MCF 10A (cell line): Measurements from ENCODE around the gene PKNOX2. TPM values are rescaled to one million over a fixed set of nuclear protein-coding genes. Genes with fewer than 3 reads are reported as not detected.

Experiments
- BruUV-seq: library from RNA; stranded (reverse); fragments of 400-500 nt; replicated peaks from 2 replicates; lab custom pipeline; 2021; lab: Mats Ljungman, UMichigan
- CTCF ChIA-PET: fragments of 300-600 bp; sonication (Branson Sonifier 250); formaldehyde crosslinking; extraction: SDS; loops from one replicate; lab custom pipeline; 2021; ENCODE audit warnings: antibody characterized with exemption, inconsistent platforms; lab: Yijun Ruan, JAX
- POLR2A ChIA-PET: fragments of 300-600, 350-650 bp; sonication (Branson Sonifier 250); formaldehyde crosslinking; extraction: SDS; loops from one replicate; lab custom pipeline; 2020; ENCODE audit warnings: antibody characterized with exemption, inconsistent platforms; lab: Yijun Ruan, JAX
- DNase-seq: peaks from one replicate; pipeline ENCODE4 v3.0.0-alpha.2; 2018; ENCODE audit not compliant: unreplicated experiment
- H3K27ac Mint-ChIP-seq: one replicate; pipeline ENCODE4 v1.8.0; 2022; ENCODE audit warnings: mild to moderate bottlenecking, low read depth, mixed read lengths; ENCODE audit not compliant: unreplicated experiment
- H3K27me3 Mint-ChIP-seq: one replicate; pipeline ENCODE4 v1.8.0; 2022; ENCODE audit warnings: mixed read lengths; ENCODE audit not compliant: insufficient read depth, unreplicated experiment
- H3K36me3 Mint-ChIP-seq: one replicate; pipeline ENCODE4 v1.8.0; 2022; ENCODE audit warnings: mild to moderate bottlenecking, moderate library complexity, mixed read lengths; ENCODE audit not compliant: insufficient read depth, unreplicated experiment
- H3K4me1 Mint-ChIP-seq: one replicate; pipeline ENCODE4 v1.8.0; 2022; ENCODE audit warnings: mixed read lengths; ENCODE audit not compliant: insufficient read depth, unreplicated experiment
- H3K4me3 Mint-ChIP-seq: one replicate; pipeline ENCODE4 v1.8.0; 2022; ENCODE audit warnings: mild to moderate bottlenecking, moderate library complexity, mixed read lengths; ENCODE audit not compliant: unreplicated experiment
- H3K9me3 Mint-ChIP-seq: one replicate; pipeline ENCODE4 v1.8.0; 2022; ENCODE audit warnings: mixed read lengths; ENCODE audit not compliant: unreplicated experiment
- intact Hi-C: fragments of 100-400 bp; cut with micrococcal nuclease; formaldehyde crosslinking; loops from 2 replicates; pipeline ENCODE4 v1.14.1; 2022
- total RNA-seq: library from RNA; stranded (reverse); gene quantifications from 2 replicates; pipeline ENCODE4 v1.2.3, GENCODE V29; 2022
- TF ChIP-seq, protein P1 (sequence below): fragments of 200-600 bp; IDR thresholded peaks from one replicate; pipeline ENCODE4 v1.8.0; 2022; ENCODE audit warnings: antibody characterized with exemption, mild to moderate bottlenecking; ENCODE audit not compliant: unreplicated experiment

Gene PKNOX2
- total RNA-seq, 1 experiment from 2014 or later, result not detected

DNA sequence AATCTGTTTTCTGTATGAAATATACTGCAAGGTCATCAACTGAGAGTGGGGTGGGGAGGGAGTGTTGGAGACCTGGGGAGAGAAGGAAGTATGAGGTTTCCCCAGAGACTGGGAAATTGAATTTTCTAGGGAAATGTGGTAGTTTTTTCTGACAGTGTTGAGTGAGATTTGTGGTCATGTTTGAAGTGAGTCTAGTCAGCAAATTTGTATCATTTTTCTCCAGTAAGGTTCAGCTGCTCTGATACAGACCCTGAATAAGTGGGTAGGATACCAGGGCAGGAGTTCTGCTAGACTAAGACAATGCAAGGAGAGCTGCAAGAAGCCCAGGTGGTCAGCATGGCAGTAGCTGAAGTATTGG, 112.0 kb downstream of the PKNOX2 start:
- BruUV-seq, result no TSS peak
- intact Hi-C loops, result no loop called here
- H3K27me3 Mint-ChIP-seq, result no peaks in the 10 kb centered on the region
- DNase-seq, result no peak
- CTCF ChIA-PET, result interaction anchor here (1.6 kb wide), 1 partner anchor 9 kb away, joined by 4 read pairs; no protein-coding TSS in a partner anchor
- no peaks in the 10 kb centered on the region for H3K9me3 Mint-ChIP-seq
- TF ChIP-seq, protein P1, sequence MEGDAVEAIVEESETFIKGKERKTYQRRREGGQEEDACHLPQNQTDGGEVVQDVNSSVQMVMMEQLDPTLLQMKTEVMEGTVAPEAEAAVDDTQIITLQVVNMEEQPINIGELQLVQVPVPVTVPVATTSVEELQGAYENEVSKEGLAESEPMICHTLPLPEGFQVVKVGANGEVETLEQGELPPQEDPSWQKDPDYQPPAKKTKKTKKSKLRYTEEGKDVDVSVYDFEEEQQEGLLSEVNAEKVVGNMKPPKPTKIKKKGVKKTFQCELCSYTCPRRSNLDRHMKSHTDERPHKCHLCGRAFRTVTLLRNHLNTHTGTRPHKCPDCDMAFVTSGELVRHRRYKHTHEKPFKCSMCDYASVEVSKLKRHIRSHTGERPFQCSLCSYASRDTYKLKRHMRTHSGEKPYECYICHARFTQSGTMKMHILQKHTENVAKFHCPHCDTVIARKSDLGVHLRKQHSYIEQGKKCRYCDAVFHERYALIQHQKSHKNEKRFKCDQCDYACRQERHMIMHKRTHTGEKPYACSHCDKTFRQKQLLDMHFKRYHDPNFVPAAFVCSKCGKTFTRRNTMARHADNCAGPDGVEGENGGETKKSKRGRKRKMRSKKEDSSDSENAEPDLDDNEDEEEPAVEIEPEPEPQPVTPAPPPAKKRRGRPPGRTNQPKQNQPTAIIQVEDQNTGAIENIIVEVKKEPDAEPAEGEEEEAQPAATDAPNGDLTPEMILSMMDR, result no peak
- H3K27ac Mint-ChIP-seq, result no peak overlapping the region
- H3K4me3 Mint-ChIP-seq, result no peak overlapping the region
- POLR2A ChIA-PET, result no interaction called here
- no peaks in the 10 kb centered on the region for H3K4me1 Mint-ChIP-seq
- H3K36me3 Mint-ChIP-seq, result no peaks in the 10 kb centered on the region

DNA sequence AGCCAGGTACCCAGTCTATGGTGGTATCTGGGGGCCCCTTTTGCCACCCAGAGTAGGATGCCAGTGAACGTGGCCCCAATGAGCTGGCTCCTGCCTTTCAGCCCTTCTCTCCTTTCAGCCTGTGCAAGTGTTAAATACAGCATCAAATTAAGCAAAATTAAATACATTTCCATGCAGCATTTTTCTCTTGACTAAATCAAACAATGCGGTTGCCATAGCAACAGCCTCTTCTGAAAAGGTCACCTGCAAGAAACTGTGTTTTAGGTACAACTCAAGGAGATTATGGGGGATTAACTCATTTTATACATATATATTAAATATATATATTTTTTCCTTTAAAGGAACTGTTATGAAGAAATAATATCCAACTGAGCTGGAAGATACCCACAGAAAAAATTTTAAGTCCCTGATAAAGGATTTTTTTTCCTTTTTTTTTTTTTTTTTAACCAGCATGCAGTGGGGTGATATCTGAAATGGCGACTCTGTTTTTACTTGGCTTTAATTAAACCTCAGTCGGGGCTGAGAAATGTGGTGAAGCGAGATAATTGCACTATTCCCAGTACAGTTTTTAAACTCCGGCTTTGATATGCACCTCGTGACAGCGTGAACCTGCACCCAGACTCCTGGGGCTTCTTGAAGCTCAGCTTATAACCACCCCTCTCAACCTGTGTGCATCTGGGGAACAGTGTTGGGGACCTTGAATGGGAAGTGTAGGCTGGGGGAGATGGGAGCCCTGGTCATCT, 115.3 kb downstream of the PKNOX2 start:
- Mint-ChIP-seq H3K4me3 (no peak overlapping the region), H3K9me3 (no peaks in the 10 kb centered on the region), H3K27ac (no peak overlapping the region), H3K4me1 (no peaks in the 10 kb centered on the region), H3K36me3 (no peaks in the 10 kb centered on the region), H3K27me3 (no peaks in the 10 kb centered on the region)
- intact Hi-C loops, result no loop called here
- TF ChIP-seq, protein P1, result no peak
- no TSS peak for BruUV-seq
- no peak for DNase-seq
- CTCF ChIA-PET, result interaction anchor here (0.8 to 0.9 kb wide), 2 partner anchors 13 to 71 kb away, joined by 3 to 4 read pairs; no protein-coding TSS in a partner anchor
- POLR2A ChIA-PET, result no interaction called here

DNA sequence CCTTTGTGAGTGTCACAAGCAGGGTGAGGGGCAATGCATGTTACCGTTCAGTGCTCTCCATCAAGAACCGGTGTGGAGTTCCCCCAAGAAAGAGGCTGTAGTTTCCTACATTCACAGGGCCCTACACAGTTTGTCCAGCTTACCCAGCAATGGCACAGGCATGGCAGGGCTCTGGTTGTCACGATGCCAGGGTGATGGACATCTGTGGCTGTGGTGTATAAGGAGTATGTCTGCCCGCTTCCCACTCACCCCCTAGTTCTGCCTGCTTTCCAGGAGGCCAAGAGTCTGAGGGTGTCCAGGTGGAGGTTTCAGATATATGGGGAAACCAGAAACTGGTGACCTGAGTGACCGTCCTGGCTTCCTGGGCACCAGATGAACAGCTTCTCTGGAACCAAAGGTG, 116.1 kb downstream of the PKNOX2 start:
- no peaks in the 10 kb centered on the region for H3K9me3 Mint-ChIP-seq
- BruUV-seq, result no TSS peak
- TF ChIP-seq, protein P1, result no peak
- POLR2A ChIA-PET, result no interaction called here
- no peaks in the 10 kb centered on the region for H3K4me1 Mint-ChIP-seq
- H3K4me3 Mint-ChIP-seq, result no peak overlapping the region
- no peak for DNase-seq
- no peaks in the 10 kb centered on the region for H3K36me3 Mint-ChIP-seq
- intact Hi-C loops, result no loop called here
- no peak overlapping the region for H3K27ac Mint-ChIP-seq
- CTCF ChIA-PET, result interaction anchor here (0.8 kb wide), 1 partner anchor 70 kb away, joined by 4 read pairs; no protein-coding TSS in a partner anchor
- H3K27me3 Mint-ChIP-seq, result no peaks in the 10 kb centered on the region

DNA sequence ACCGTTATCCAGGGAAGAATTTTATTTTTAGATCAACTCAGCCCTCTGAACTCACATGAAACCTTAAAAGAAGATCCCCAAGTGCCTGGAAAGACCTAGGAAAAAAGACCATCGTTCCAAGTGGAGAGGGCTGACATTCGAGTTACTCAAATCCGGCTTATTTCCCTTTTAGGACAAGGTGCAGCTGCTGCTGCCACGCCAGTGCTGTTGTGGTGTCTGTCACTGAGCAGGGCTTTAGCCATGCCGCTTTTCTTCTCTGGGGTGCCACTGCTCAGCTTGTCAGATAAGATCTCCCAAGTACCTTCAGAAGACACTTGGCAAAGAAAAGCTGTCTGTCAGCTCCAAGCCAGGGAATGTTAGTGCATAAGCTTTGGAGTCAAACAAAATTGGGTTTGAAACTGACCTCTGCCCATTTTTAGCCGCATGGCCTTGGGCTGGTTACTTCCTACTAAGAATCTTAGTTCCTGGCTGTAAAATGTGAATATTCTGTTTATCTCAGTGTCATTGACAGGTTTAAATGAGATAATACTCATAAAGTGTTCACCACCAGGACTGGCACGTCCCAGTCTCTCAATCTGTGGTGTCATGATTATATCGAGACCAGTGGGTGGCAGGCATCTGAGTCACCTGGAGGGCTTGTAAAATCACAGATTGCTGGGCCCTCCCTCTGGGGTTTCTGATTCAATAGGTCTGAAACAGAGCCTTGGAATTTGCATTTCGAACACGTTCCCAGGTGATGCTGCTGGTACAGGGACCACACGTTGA, 117.5 kb downstream of the PKNOX2 start:
- Mint-ChIP-seq H3K9me3 (no peaks in the 10 kb centered on the region), H3K36me3 (no peaks in the 10 kb centered on the region), H3K27ac (no peak overlapping the region), H3K4me1 (no peaks in the 10 kb centered on the region), H3K4me3 (no peak overlapping the region), H3K27me3 (no peaks in the 10 kb centered on the region)
- peak; percentile 16 for DNase-seq
- POLR2A ChIA-PET, result no interaction called here
- intact Hi-C loops, result no loop called here
- TF ChIP-seq, protein P1, result no peak
- BruUV-seq, result no TSS peak
- CTCF ChIA-PET, result interaction anchor here (0.6 kb wide), 1 partner anchor 233 kb away, joined by 3 read pairs; no protein-coding TSS in a partner anchor
